KBM-7 (cell line): ENCODE measurements around the gene MAFB.

Source experiments
- DNase-seq: peaks from one replicate; pipeline ENCODE4 v3.0.0-alpha.2; 2015
- in situ Hi-C: fragments of 300-500 bp; cut with MboI; formaldehyde crosslinking; loops from 2 replicates; pipeline ENCODE4 v1.14.3; 2020; ENCODE audit warnings: low sequenced_read_pairs, low pct_unique_long_range_greater_than_20kb, mixed read lengths

The MAFB gene

GRCh38 chr20:40666336-40666735 lies 22.7 kb downstream of the MAFB start:
- no peak for DNase-seq
- in situ Hi-C loops, result no loop called here

- in situ Hi-C loops, result no loop called here
- no peak for DNase-seq
Measured at GRCh38 chr20:40664891-40665290, 24.1 kb downstream of the MAFB start.

- in situ Hi-C loops, result no loop called here
- DNase-seq, result no peak
Measured at GRCh38 chr20:40663991-40664880, 24.8 kb downstream of the MAFB start.

- in situ Hi-C loops, result no loop called here
- no peak for DNase-seq
Measured at GRCh38 chr20:40663304-40663790, 25.7 kb downstream of the MAFB start.

GRCh38 chr20:40659567-40659966 lies 29.5 kb downstream of the MAFB start:
- in situ Hi-C loops, result no loop called here
- DNase-seq, result no peak

- in situ Hi-C loops, result no loop called here
- no peak for DNase-seq
Measured at GRCh38 chr20:40658509-40658908, 30.5 kb downstream of the MAFB start.

GRCh38 chr20:40657526-40657925 lies 31.5 kb downstream of the MAFB start:
- in situ Hi-C loops, result no loop called here
- no peak for DNase-seq

- DNase-seq, result no peak
- in situ Hi-C loops, result no loop called here
Measured at GRCh38 chr20:40655451-40655850, 33.6 kb downstream of the MAFB start.

- in situ Hi-C loops, result no loop called here
- no peak for DNase-seq
Measured at GRCh38 chr20:40654876-40655275, 34.2 kb downstream of the MAFB start.

- in situ Hi-C loops, result no loop called here
- no peak for DNase-seq
Measured at GRCh38 chr20:40652441-40652987, 36.5 kb downstream of the MAFB start.

- in situ Hi-C loops, result no loop called here
Measured at GRCh38 chr20:40651151-40651550, 37.9 kb downstream of the MAFB start.

GRCh38 chr20:40650707-40651106 lies 38.3 kb downstream of the MAFB start:
- DNase-seq, result no peak
- in situ Hi-C loops, result no loop called here

More at GRCh38 chr20:40651151-40651550, 37.9 kb downstream of the MAFB start:
- DNase-seq, result no peak

GRCh38 chr20:40648210-40649072 lies 40.6 kb downstream of the MAFB start:
- in situ Hi-C loops, result no loop called here
- DNase-seq, result no peak

- in situ Hi-C loops, result no loop called here
- DNase-seq, result no peak
Measured at GRCh38 chr20:40646813-40647212, 42.2 kb downstream of the MAFB start.

- in situ Hi-C loops, result no loop called here
- no peak for DNase-seq
Measured at GRCh38 chr20:40646361-40646760, 42.7 kb downstream of the MAFB start.

GRCh38 chr20:40644863-40645262 lies 44.2 kb downstream of the MAFB start:
- DNase-seq, result no peak
- in situ Hi-C loops, result no loop called here

- in situ Hi-C loops, result no loop called here
Measured at GRCh38 chr20:40643891-40644290, 45.1 kb downstream of the MAFB start.

GRCh38 chr20:40641809-40642208 lies 47.2 kb downstream of the MAFB start:
- no peak for DNase-seq
- in situ Hi-C loops, result no loop called here

More at GRCh38 chr20:40643891-40644290, 45.1 kb downstream of the MAFB start:
- no peak for DNase-seq

- no peak for DNase-seq
- in situ Hi-C loops, result no loop called here
Measured at GRCh38 chr20:40641202-40641601, 47.8 kb downstream of the MAFB start.

- in situ Hi-C loops, result no loop called here
- DNase-seq, result no peak
Measured at GRCh38 chr20:40640667-40641066, 48.4 kb downstream of the MAFB start.
